HG03521 (cell line): ENCODE data around the gene EIF4H.
A peak's percentile ranks its signal among the peaks of the same experiment; 100 is the strongest.
"Not testable (repeated sequence)": the region's sequence is repeated elsewhere in the genome, so short reads cannot be mapped to it uniquely, and the experiment has no call there.

Experiments
- ATAC-seq: cut with Tn5 transposase; IDR thresholded peaks from one replicate; pipeline ENCODE4 v1.9.1; 2021; ENCODE audit warnings: mild to moderate bottlenecking, moderate library complexity; ENCODE audit not compliant: unreplicated experiment

Gene EIF4H

DNA sequence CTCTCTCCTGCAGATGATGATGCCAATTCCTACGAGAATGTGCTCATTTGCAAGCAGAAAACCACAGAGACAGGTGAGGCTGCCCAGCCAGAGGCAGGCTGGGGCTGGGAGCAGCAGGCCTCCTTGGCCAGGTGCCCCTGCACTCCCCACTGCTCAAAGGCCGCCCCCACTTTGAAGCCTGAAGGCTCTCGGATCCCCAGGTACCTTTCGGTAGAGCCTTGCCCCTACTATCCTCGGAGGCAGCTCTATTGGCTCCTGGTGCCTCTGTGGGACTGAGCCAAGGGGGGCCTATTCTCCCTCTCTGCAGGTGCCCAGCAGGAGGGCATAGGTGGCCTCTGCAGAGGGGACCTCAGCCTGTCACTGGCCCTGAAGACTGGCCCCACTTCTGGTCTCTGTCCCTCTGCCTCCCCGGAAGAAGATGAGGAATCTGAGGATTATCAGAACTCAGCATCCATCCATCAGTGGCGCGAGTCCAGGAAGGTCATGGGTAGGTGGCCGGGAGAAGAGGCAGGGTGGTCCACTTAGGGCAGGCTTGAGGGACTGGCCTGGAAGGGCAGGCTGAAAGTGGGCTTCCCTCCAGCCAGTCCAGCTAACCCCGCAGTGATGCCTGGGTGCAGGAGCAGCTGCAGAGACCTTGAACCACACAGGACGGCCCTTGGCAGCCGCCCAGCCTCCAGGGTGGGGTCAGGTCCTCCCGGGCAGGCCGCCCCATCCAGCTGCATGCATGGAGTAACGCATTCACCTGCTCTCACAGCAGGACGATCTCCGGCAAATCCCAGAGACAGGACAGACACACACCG, 49.8 kb downstream of the EIF4H start:
- no peak for ATAC-seq

DNA sequence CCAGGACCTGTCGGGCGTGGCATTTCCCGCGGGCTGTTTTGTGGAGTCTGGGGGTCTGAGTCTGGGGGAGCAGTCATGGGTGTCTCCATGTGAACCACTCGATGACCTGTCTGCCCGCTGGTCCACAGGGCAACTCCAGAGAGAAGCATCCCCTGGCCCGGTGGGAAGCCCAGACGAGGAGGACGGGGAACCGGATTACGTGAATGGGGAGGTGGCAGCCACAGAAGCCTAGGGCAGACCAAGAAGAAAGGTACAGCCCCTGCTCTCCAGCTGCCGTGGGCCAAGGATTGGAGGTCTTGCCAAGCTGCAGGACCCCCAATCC, 50.3 kb downstream of the EIF4H start:
- ATAC-seq: no peak

DNA sequence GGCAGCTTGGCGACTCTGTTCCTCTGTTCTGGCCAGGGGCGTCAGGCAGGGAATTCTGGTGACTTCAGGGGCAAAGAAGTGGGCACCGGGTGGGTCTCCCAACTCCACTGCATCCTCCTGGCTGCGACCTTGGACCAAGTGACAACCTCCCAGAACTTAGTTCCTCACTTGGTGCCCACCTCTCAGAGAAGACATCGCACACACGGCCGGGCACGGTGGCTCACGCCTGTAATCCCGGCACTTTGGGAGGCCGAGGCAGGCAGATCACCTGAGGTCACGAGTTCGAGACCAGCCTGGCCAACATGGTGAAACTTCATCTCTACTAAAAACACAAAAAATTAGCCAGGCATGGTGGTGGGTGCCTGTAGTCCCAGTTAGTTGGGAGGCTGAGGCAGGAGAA, 50.8 kb downstream of the EIF4H start:
- ATAC-seq: not testable (repeated sequence)

DNA sequence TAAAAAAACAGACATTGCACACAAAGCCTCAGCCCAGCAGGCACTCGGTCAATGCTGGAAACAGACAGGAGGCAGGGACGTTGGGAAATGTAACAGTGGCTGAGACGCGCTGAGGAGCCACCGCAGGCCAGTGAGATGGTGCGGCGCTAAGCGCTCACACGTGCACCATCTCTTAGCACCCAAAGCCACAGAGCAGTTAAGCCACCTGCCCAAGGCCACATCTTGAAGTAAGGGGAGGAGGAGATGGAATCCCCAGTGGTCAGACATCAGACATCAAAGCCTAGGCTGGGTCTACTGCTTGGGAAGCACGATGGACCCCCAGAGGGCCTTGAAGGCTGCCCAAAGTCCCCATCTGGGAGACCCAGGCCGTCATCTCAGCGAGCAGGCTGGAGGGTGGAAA, 51.2 kb downstream of the EIF4H start:
- ATAC-seq: no peak

DNA sequence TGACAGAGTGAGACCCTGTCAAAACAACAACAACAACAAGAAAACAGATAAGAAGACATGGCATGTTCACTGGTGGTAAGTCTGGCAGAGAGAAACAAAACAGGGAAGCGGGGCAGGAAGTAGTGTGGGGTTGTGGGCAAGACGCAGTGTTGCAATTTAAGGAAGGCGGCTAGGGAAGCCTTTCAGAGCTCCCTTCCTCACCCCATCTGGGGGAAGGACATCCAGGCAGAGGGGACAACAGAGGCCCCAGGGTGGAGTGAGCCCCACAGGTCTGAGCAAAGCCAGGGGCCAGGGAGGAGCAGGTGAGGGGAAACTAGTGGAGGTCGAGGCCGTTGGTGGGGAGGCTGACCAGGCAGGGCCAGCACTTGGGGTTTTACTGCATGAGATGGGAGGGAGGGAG, 52.5 kb downstream of the EIF4H start:
- ATAC-seq: no peak

DNA sequence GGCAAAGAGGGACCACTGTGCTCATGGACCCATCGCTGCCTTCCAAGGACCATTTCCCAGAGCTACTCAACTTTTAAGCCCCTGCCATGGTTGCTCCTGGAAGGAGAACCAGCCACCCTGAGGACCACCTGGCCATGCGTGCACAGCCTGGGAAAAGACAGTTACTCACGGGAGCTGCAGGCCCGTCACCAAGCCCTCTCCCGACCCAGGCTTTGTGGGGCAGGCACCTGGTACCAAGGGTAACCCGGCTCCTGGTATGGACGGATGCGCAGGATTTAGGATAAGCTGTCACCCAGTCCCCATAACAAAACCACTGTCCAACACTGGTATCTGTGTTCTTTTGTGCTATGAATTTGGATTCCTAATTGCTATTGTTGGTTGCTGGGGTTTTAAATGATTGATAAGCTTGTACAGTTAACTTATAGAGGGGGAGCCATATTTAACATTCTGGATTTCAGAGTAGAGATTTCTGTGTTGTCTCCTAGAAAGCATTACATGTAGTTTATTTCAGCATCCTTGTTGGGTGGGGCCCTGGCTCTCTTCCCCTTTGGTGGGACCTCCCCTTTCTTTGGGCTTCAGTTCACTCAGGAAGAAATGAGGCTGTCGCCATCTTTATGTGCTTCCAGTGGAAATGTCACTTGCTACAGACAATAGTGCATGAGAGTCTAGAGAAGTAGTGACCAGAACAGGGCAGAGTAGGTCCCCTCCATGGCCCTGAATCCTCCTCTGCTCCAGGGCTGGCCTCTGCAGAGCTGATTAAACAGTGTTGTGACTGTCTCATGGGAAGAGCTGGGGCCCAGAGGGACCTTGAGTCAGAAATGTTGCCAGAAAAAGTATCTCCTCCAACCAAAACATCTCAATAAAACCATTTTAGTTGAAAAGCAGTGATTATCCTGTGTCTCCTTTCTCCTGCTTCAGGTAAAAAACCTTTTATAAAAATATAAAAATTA, 55.1 kb downstream of the EIF4H start:
- ATAC-seq: no peak

DNA sequence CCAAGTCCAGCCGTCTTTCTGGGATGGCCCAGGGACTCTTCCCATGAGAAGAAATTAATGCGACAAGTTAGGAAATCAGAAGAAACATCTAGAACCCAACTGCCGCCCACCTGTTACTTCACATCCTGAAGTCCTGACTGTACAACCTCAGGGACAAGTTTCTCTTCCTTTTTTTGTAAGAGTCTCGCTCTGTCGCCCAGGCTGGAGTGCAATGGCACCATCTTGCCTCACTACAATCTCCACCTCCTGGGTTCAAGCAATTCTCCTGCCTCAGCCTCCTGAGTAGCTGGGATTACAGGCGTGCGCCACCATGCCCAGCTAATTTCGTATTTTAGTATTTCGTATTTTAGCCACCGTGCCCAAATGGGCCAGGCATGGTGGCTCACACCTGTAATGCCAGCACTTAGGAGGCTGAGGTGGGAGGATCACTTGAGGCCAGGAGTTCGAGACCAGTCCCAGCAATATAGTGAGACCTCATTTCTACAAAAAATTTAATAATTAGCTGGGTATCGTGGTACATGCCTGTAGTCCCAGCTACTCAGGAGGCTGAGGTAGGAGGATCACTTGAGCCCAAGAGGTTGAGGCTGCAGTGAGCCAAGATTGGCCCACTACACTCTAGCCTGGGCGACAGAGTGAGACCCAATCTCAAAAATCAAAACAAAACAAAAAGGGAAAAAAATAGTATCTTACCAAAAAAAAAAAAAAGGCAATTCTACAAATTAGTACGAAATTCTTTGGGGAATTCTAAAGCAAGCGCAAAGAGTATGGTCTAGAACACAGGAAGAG, 56.5 kb downstream of the EIF4H start:
- ATAC-seq: peak; percentile 2

DNA sequence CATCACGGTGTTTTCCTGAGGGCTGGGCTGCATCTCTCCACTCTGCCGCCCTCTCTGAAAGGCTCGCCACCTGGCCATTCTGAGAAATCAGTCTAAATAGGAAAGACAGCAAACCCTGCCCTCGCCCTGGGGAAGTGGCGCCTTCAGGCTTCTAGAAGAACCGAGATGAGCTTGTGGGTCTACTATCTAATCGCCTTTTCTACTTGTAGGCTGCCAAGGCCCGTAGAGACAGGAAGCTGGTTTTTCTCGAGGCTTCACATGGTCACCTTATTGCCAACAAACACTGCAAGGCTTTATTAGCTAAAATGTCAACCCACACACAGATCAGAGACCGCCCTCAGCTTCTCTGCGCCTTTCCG, 57.1 kb downstream of the EIF4H start:
- ATAC-seq: peak; percentile 45

DNA sequence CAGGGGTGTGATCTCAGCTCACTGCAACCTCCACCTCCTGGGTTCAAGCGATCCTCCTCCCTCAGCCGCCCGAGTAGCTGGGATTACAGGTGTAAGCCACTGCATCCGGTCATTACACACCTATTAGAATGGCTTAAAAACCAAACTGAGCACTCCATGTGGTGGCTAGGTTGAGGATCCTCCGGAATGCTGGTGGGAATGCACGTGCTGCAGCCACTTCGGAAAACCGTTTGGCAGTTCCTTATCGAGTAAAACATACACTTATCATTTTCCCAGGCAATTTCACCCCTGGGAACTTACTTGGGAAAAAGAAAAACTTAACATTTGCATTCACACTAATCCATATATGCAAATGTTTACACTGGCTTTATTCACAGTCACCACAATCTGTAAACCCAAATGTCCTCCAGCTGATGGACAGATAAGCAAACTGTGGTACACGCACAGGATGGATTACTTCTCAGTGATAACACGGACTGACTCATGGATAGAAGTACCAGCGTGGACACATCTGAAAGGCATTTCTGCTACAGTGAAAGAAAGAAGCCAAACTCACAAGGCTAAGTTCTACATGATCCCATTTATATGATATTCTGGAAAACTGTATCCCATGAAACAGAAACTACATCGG, 59.6 kb downstream of the EIF4H start:
- ATAC-seq: no peak

DNA sequence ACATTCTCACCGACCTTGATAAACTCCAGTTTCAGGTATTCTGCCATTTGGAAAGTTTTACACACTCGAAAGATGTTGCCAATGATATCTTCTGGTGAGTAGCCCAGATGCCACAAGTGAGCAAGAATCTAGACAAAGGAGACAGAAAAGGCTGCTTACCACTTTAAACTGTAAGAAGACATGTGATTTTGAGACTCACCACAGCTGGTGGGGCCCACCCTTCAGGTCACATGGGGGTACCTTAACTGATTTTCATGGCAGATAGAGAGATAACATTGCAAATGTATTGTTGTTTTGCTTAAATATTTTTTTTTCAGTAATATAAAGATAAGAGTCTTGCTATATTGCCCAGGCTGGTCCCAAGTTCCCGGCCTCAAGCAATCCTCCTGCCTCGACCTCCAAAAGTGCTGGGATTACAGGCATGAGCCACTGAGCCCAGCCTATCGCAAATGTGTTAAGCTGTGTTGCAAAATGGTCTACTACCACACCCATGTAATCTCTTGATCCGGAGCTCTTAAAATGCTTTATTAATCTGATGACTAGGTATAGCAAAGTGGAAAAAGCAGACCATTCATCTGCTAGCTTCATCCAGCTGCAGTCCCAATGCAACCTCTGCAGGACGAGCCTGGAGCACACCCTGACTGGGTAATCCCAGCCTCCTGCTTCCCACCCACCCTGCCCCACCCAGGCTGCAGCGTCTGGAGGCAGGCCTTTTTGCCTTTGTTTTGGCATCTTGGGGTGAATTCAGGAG, 61.5 kb downstream of the EIF4H start:
- no peak for ATAC-seq

DNA sequence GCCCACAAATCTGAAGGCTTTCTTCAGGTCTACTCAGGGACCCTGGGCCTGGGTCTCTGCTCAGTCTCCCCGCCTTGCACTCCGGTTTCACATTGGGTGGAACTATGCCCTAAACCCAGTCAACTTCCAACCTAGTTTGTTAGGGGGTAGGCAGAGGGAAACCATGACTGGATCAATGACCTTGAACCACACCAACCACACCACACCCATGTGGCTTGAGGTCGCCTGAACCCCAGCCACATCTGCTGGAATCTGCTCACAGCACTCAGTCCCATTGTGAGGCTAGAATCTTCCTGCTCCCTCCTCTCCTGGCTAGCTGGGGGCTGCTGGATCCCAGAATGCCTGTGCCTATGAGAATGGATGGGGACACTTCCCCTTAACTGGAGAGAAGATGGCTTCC, 62.1 kb downstream of the EIF4H start:
- no peak for ATAC-seq

DNA sequence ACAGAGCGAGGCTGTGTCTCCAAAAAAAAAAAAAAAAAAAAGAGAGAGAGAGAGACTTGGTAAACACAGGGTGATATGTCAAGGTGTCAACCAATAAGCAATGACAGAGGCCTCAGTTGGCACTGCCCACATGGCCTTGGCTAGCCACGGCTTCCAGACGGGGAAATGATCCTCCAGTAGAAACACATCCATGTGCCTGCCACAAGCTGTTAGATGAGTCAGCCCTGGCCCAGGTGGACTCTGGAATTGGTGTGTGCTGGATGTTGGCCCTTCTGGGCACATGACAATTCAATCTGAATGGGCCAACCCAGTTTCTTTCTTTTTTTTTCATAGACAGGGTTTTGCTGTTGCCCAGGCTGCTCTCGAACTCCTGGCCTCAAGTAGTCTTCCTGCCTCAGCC, 66.3 kb downstream of the EIF4H start:
- no peak for ATAC-seq

DNA sequence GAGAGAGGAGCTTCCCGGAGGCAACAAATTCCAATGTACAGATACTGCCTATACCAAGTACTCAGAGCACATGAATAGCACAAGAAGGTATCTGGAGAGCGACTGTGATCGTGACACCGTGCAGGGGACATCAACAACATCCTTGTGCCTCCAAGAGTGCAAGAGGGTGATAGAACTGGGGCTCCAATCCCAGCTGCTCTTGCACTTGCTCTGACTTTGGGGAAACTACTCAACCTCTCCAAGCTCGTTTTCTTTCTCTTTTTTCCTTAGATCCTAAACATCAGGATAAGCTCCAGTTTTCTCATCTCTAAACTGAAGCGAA, 67.9 kb downstream of the EIF4H start:
- ATAC-seq: no peak

DNA sequence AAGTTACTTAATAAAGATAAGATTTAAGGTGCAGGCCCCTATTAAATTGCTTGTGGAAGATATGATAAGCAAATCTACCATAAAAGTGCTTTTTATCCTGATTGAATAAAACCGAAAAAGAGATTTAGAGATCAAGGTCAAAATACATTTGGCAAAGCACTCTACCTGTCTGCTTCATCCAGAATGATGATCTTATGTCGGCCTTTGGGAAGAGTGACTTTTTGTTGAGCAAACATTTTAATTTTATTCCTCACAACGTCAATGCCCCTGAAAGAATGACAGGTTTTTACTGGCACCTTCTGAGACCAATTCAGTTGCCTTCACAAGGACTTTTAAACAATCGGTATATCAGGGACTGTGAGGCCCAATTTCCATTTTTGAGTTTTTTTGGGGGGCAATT, 72.3 kb downstream of the EIF4H start:
- no peak for ATAC-seq
